WTC11 (cell line): Measurements from ENCODE around the gene KIF3C. TPM values are rescaled to one million over a fixed set of nuclear protein-coding genes. Genes with fewer than 3 reads are reported as not detected.

Experiments
- ATAC-seq: fragments of 200-7000 bp; cut with Tn5 transposase; 2 replicates; pipeline ENCODE4 v1.10.0; 2021; ENCODE audit warnings: mild to moderate bottlenecking, moderate library complexity
- CTCF ChIA-PET: fragments of 300-600 bp; sonication (Branson Sonifier 250); formaldehyde crosslinking; loops from one replicate; lab custom pipeline; 2021; ENCODE audit warnings: antibody characterized with exemption; lab: Charles Lee
- POLR2A ChIA-PET: fragments of 350-600 bp; sonication (Branson Sonifier 250); formaldehyde crosslinking; loops from one replicate; lab custom pipeline; 2021; ENCODE audit warnings: antibody characterized with exemption; lab: Charles Lee
- DNase-seq: peaks from one replicate; pipeline ENCODE4 v3.0.0; 2021; ENCODE audit warnings: low spot score
- H3K27ac Mint-ChIP-seq: 2 replicates; pipeline ENCODE4 v1.8.0; 2021; ENCODE audit warnings: mixed read lengths
- H3K27me3 Mint-ChIP-seq: 2 replicates; pipeline ENCODE4 v1.8.0; 2021; ENCODE audit warnings: low read depth, mild to moderate bottlenecking, moderate library complexity, mixed read lengths
- H3K36me3 Mint-ChIP-seq: 2 replicates; pipeline ENCODE4 v1.8.0; 2021; ENCODE audit warnings: mixed read lengths
- H3K4me1 Mint-ChIP-seq: 2 replicates; pipeline ENCODE4 v1.8.0; 2022; ENCODE audit warnings: mixed read lengths
- H3K4me3 Mint-ChIP-seq: 2 replicates; pipeline ENCODE4 v1.8.0; 2021; ENCODE audit warnings: mild to moderate bottlenecking, moderate library complexity, mixed read lengths
- H3K9me3 Mint-ChIP-seq: 2 replicates; pipeline ENCODE4 v1.8.0; 2021; ENCODE audit warnings: mixed read lengths
- AFF4 ChIP-seq: sonication (generic); formaldehyde crosslinking; IDR thresholded peaks from 2 replicates; pipeline ENCODE4 v1.8.1; 2023; ENCODE audit warnings: mild to moderate bottlenecking, missing genetic modification reagents, borderline replicate concordance
- CBFB ChIP-seq: sonication (generic); formaldehyde crosslinking; IDR thresholded peaks from 2 replicates; pipeline ENCODE4 v1.8.1; 2022; ENCODE audit warnings: mild to moderate bottlenecking, low read depth, missing genetic modification reagents
- E2F4 ChIP-seq: sonication (generic); formaldehyde crosslinking; IDR thresholded peaks from 2 replicates; pipeline ENCODE4 v1.8.1; 2022; ENCODE audit warnings: low read depth, mild to moderate bottlenecking, moderate library complexity, missing genetic modification reagents, borderline replicate concordance
- ERG ChIP-seq: fragments of 250-450 bp; sonication (Bioruptor Pico); IDR thresholded peaks from 2 replicates; pipeline ENCODE4 v1.8.0; 2021; ENCODE audit warnings: mild to moderate bottlenecking
- ESRRA ChIP-seq: sonication (generic); formaldehyde crosslinking; IDR thresholded peaks from 2 replicates; pipeline ENCODE4 v1.8.1; 2022; ENCODE audit warnings: mild to moderate bottlenecking, missing genetic modification reagents, borderline replicate concordance
- FOXK1 ChIP-seq: sonication (generic); formaldehyde crosslinking; IDR thresholded peaks from 2 replicates; pipeline ENCODE4 v1.8.0; 2022; ENCODE audit warnings: mild to moderate bottlenecking, moderate library complexity, missing genetic modification reagents
- FOXP1 ChIP-seq: sonication (generic); formaldehyde crosslinking; IDR thresholded peaks from 2 replicates; pipeline ENCODE4 v1.8.0; 2022; ENCODE audit warnings: missing genetic modification reagents, mild to moderate bottlenecking, moderate library complexity, borderline replicate concordance
- GTF2I ChIP-seq: fragments of 250-450 bp; sonication (Bioruptor Pico); conservative IDR thresholded peaks from 2 replicates; pipeline ENCODE4 v1.4.0; 2021; ENCODE audit warnings: mild to moderate bottlenecking
- HMGXB4 ChIP-seq: sonication (generic); formaldehyde crosslinking; IDR thresholded peaks from 2 replicates; pipeline ENCODE4 v1.8.1; 2023; ENCODE audit warnings: mild to moderate bottlenecking, moderate library complexity, missing genetic modification reagents
- JUN ChIP-seq: sonication (generic); formaldehyde crosslinking; IDR thresholded peaks from 2 replicates; pipeline ENCODE4 v1.8.0; 2023; ENCODE audit warnings: mild to moderate bottlenecking, missing genetic modification reagents
- NFYB ChIP-seq: sonication (generic); formaldehyde crosslinking; conservative IDR thresholded peaks from 2 replicates; pipeline ENCODE4 v1.8.0; 2022; ENCODE audit warnings: low read depth, missing genetic modification reagents
- NR3C1 ChIP-seq: sonication (generic); formaldehyde crosslinking; conservative IDR thresholded peaks from 2 replicates; pipeline ENCODE4 v1.8.1; 2023; ENCODE audit warnings: low read depth, mild to moderate bottlenecking, missing genetic modification reagents
- OVOL2 ChIP-seq: fragments of 250-450 bp; sonication (Bioruptor Pico); IDR thresholded peaks from 2 replicates; pipeline ENCODE4 v1.9.0; 2021; ENCODE audit warnings: mild to moderate bottlenecking, borderline replicate concordance
- PREB ChIP-seq: sonication (generic); formaldehyde crosslinking; IDR thresholded peaks from 2 replicates; pipeline ENCODE4 v1.8.1; 2022; ENCODE audit warnings: mild to moderate bottlenecking, missing genetic modification reagents, moderate library complexity, borderline replicate concordance
- PRRX2 ChIP-seq: fragments of 250-450 bp; sonication (Bioruptor Pico); IDR thresholded peaks from 2 replicates; pipeline ENCODE4 v1.8.0; 2021; ENCODE audit warnings: mild to moderate bottlenecking
- STAT6 ChIP-seq: sonication (generic); formaldehyde crosslinking; conservative IDR thresholded peaks from 2 replicates; pipeline ENCODE4 v1.8.1; 2023; ENCODE audit warnings: mild to moderate bottlenecking, low read depth, missing genetic modification reagents, moderate library complexity
- TEAD1 ChIP-seq: sonication (generic); formaldehyde crosslinking; IDR thresholded peaks from 2 replicates; pipeline ENCODE4 v1.8.0; 2022; ENCODE audit warnings: mild to moderate bottlenecking, missing genetic modification reagents
- USF2 ChIP-seq: sonication (generic); formaldehyde crosslinking; IDR thresholded peaks from 2 replicates; pipeline ENCODE4 v1.8.1; 2023; ENCODE audit warnings: mild to moderate bottlenecking, missing genetic modification reagents, moderate library complexity
- ZNF232 ChIP-seq: sonication (generic); formaldehyde crosslinking; IDR thresholded peaks from 2 replicates; pipeline ENCODE4 v1.8.0; 2022; ENCODE audit warnings: mild to moderate bottlenecking, missing genetic modification reagents
- ZNF423 ChIP-seq: fragments of 250-450 bp; sonication (Bioruptor Pico); IDR thresholded peaks from 2 replicates; pipeline ENCODE4 v2.1.2; 2022; ENCODE audit warnings: mild to moderate bottlenecking, moderate library complexity
- ZNF425 ChIP-seq: fragments of 250-450 bp; sonication (Bioruptor Pico); conservative IDR thresholded peaks from 2 replicates; pipeline ENCODE4 v1.9.0; 2021; ENCODE audit warnings: mild to moderate bottlenecking
- total RNA-seq: library from RNA; stranded (reverse); gene quantifications from 3 replicates; pipeline ENCODE4 v1.2.3, GENCODE V29; 2021

The KIF3C gene
- total RNA-seq, 1 experiment from 2014 or later: 48.1 TPM

- TF ChIP-seq PREB (CRISPR knock-in tag) (no peak), ESRRA (CRISPR knock-in tag) (no peak), ERG (CRISPR knock-in tag) (no peak), USF2 (CRISPR knock-in tag) (no peak), PRRX2 (CRISPR knock-in tag) (no peak), TEAD1 (CRISPR knock-in tag) (no peak), FOXK1 (no peak), ZNF232 (CRISPR knock-in tag) (no peak), OVOL2 (CRISPR knock-in tag) (no peak), NR3C1 (CRISPR knock-in tag) (no peak)
Measured at GRCh38 chr2:26011609-26011989, 29.3 kb upstream of the KIF3C start (continued).

- no peak for ATAC-seq
- Mint-ChIP-seq H3K36me3 (0 out of 2 replicates have a peak, but pooled peaks cover 4% of the 10 kb centered on the region), H3K27ac (no peak overlapping the region), H3K9me3 (peaks cover 6% of the 10 kb centered on the region), H3K27me3 (no peaks in the 10 kb centered on the region), H3K4me3 (no peak overlapping the region), H3K4me1 (peaks cover 19% of the 10 kb centered on the region)
- ChIA-PET POLR2A (interaction anchor here (0.6 kb wide), 1 partner anchor 75 kb away, joined by 3 read pairs; no protein-coding TSS in a partner anchor), CTCF (interaction anchor here (1.5 to 2.5 kb wide), 3 partner anchors 13 to 77 kb away, joined by 6 to 7 read pairs (median 7); no protein-coding TSS in a partner anchor)
- no peak for DNase-seq
- no peak for TF ChIP-seq AFF4 (CRISPR knock-in tag)
- no peak for TF ChIP-seq ZNF425
- TF ChIP-seq JUN (CRISPR knock-in tag): no peak
- TF ChIP-seq ZNF423 (CRISPR knock-in tag): no peak
- no peak for TF ChIP-seq HMGXB4 (CRISPR knock-in tag)
- no peak for TF ChIP-seq E2F4 (CRISPR knock-in tag)
- TF ChIP-seq FOXP1: no peak
- no peak for TF ChIP-seq STAT6 (CRISPR knock-in tag)
- TF ChIP-seq NFYB (CRISPR knock-in tag): no peak
- no peak for TF ChIP-seq PRRX2 (CRISPR knock-in tag)
- TF ChIP-seq GTF2I (CRISPR knock-in tag): no peak
- TF ChIP-seq CBFB (CRISPR knock-in tag): no peak
- no peak for TF ChIP-seq TEAD1 (CRISPR knock-in tag)
Measured at GRCh38 chr2:26010943-26011342, 28.6 kb upstream of the KIF3C start.
